Parietal lobe (tissue), 1 donor: ENCODE results near the gene CAPN7. TPM values are rescaled to one million over a fixed set of nuclear protein-coding genes. Genes with fewer than 3 reads are reported as not detected.

ENCODE experiments used
- total RNA-seq: library from RNA; depleted of rRNA; stranded (reverse); fragments of >200 nt; gene quantifications from one replicate; pipeline ENCODE4 v1.2.3, GENCODE V29; 2014

Gene CAPN7
- total RNA-seq = 70.1 TPM

DNA sequence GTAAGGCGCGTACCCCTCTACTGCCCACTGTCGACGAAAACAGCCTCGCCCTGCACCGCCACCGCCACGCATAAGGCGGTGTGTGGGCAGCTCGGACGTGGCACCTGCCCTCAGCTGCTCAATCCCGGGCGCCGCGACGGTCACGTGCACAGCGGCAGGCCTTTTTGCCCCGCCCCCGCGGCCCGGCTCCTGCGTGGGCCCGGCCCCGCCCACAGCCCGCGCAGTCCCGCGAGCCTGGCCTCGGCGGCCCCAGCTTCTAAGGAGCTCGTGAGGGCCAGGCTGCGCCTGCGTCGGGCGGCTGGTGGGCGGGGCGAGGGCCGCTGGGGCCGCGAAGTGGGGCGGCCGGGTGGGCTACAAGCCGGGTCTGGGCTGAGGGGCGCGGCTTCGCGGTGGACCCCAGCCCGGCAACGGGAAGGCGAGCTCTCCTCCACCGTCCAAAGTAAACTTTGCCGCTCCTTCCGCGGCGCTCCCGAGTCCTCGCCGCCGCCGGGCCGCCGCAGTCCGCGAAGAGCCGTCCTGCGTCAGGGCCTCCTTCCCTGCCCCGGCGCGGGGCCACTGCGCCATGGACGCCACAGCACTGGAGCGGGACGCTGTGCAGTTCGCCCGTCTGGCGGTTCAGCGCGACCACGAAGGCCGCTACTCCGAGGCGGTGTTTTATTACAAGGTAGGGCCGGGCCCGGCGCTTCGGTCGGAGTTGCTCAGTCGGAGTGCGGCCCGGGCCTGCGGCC is at the start of gene CAPN7:
TSS of gene CAPN7 (plus strand) at position 313 of the 728 bp plus-strand sequence. CDS start at position 563, 250 bp downstream.

Other genes with a start within 250 kb of the CAPN7 start
- 47.9 TPM for gene MRPS25, start 140.9 kb upstream of the CAPN7 start, total RNA-seq
- gene RBSN, start 107.1 kb upstream of the CAPN7 start, total RNA-seq = 62.9 TPM
- gene SH3BP5, start 126.3 kb downstream of the CAPN7 start, total RNA-seq = 81.7 TPM
- gene METTL6, start 221.3 kb downstream of the CAPN7 start, total RNA-seq = 88.6 TPM
- gene EAF1, start 221.4 kb downstream of the CAPN7 start, total RNA-seq = 31.3 TPM